LNCaP clone FGC (cell line): ENCODE data around the gene INSL3.
"Not testable (repeated sequence)": the region's sequence is repeated elsewhere in the genome, so short reads cannot be mapped to it uniquely, and the experiment has no call there.

Experiments used
- DNase-seq: peaks from one replicate; pipeline ENCODE4 v3.0.0-alpha.2; 2011; ENCODE audit warnings: low read depth
- H3K4me3 ChIP-seq: 2 replicates; pipeline ENCODE4 v1.5.1; 2011; ENCODE audit warnings: mild to moderate bottlenecking, low read depth, low read length, control low read depth
- TF ChIP-seq, protein P1 (sequence below): IDR thresholded peaks from 2 replicates; pipeline ENCODE4 v1.5.1; 2012; ENCODE audit warnings: mild to moderate bottlenecking; ENCODE audit not compliant: control insufficient read depth, insufficient read depth; ENCODE audit errors: extremely low read depth

Gene INSL3

GRCh38 chr19:17790059-17790780 is 31.1 kb downstream of the INSL3 start:
- DNase-seq, result peak; percentile 17
- H3K4me3 ChIP-seq, result no peak overlapping the region
- TF ChIP-seq, protein P1, sequence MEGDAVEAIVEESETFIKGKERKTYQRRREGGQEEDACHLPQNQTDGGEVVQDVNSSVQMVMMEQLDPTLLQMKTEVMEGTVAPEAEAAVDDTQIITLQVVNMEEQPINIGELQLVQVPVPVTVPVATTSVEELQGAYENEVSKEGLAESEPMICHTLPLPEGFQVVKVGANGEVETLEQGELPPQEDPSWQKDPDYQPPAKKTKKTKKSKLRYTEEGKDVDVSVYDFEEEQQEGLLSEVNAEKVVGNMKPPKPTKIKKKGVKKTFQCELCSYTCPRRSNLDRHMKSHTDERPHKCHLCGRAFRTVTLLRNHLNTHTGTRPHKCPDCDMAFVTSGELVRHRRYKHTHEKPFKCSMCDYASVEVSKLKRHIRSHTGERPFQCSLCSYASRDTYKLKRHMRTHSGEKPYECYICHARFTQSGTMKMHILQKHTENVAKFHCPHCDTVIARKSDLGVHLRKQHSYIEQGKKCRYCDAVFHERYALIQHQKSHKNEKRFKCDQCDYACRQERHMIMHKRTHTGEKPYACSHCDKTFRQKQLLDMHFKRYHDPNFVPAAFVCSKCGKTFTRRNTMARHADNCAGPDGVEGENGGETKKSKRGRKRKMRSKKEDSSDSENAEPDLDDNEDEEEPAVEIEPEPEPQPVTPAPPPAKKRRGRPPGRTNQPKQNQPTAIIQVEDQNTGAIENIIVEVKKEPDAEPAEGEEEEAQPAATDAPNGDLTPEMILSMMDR, result no peak

DNA sequence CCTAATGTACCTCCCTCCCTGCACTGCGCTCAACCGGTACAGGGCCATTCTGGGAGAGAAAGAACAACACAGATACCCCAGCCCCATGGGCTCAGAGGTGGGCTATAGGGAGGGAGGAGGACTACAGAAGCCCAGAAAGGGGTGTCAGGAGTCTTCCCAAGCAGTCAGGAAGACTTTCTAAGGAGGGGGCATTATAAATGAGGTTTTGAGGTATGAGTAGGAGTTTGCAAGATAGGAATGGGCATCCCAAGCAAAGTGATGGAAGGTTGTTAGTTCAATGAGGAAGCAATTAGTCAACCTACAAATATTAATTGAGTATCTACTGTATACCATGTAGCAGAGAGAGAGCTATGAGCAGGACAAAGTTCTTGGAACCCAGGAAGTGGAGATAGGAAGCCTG is 32.7 kb downstream of the INSL3 start:
- DNase-seq, result no peak
- TF ChIP-seq, protein P1, result no peak
- H3K4me3 ChIP-seq, result no peak overlapping the region

GRCh38 chr19:17787274-17787913 is 33.9 kb downstream of the INSL3 start:
- no peak for DNase-seq
- TF ChIP-seq, protein P1, result no peak
- H3K4me3 ChIP-seq, result no peak overlapping the region

GRCh38 chr19:17784201-17785008 is 36.9 kb downstream of the INSL3 start:
- DNase-seq, result no peak
- no peak overlapping the region for H3K4me3 ChIP-seq
- TF ChIP-seq, protein P1, result peak; percentile 67

DNA sequence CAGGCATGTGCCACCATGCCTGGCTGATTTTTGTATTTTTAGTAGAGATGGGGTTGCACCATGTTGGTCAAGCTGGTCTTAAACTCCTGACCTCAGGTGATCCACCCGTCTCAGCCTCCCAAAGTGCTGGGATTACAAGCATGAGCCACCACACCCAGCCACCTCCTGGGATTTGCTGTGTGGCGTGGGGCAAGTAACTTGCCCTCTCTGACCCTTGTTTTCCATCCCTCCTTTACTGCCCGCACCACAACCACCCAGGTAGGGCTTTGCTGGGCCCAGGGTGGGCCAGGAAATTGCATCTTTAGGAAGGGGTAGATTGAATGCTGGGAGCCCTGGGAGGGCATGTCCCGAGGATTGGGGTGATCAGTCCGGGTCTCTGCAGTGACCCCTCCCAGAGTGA is 37.6 kb downstream of the INSL3 start:
- not testable (repeated sequence) for H3K4me3 ChIP-seq, DNase-seq

DNA sequence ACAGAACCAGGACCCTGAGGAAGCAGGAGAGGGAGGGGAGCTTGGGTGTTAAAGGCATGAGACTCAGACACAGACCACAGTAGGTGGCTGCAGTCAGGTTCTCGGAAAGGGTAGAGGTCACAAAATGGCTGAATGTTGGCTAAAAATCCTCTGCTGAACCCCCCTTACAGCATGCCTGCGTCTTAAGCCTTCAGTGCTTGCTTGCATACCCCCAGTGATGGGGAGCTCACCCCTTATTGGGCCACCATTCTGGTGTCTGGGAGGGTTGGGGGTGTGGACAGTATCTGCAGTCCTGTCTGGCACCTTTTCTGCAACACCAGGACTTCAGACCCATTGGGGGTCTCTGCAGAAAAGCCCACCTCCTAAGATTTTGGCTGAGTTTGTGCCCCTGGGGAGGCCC is 40.5 kb downstream of the INSL3 start:
- no peak for DNase-seq
- no peak overlapping the region for H3K4me3 ChIP-seq
- TF ChIP-seq, protein P1, result no peak
